ENCODE measurements around the gene IRAK1. TPM values are rescaled to one million over a fixed set of nuclear protein-coding genes. Genes with fewer than 3 reads are reported as not detected.

Gene IRAK1
- total and polyA plus RNA-seq, 9 of the 15 experiments (the other 6 are each of a cell fraction or from before 2014, with no cell fraction given), result 11.6 to 261 (median 91.6) TPM

- FAIRE-seq (peak; percentile 46), DNase-seq (ENCODE audit: extremely low read depth in 1 of 4, low spot score in 3 of 4) (peak in 1 of 4 experiments; percentile 27), ATAC-seq (no peak)
- peaks cover 52% of the 10 kb centered on the region for H3K79me2 ChIP-seq (ENCODE audit: control insufficient read depth, insufficient read depth, low read length)
- H3K9ac ChIP-seq (ENCODE audit: insufficient read depth in 1 of 2, low read depth in 2 of 2, low read length in 2 of 2), result peak overlapping the region; percentile 99 to 100
- in situ Hi-C loops (cut with MboI), result no loop called here
- peaks cover 15% of the 10 kb centered on the region; the same call in 2 of the 3 replicates for H3K36me3 ChIP-seq (ENCODE audit: control insufficient read depth, insufficient read depth, low read length)
- H2AFZ ChIP-seq (ENCODE audit: low read depth, low read length), result peak overlapping the region; percentile 43
- intact Hi-C loops (cut with micrococcal nuclease), result no loop called here
- CTCF ChIA-PET (ENCODE audit: low intra/inter-chr PET ratio), result no interaction called here
- no peaks in the 10 kb centered on the region for H3K27me3 ChIP-seq (ENCODE audit: control insufficient read depth in 2 of 2, insufficient read depth in 2 of 2, low read length in 2 of 2)
- H3K4me3 ChIP-seq, result peak overlapping the region; percentile 84
- no peaks in the 10 kb centered on the region for H3K9me1 ChIP-seq (ENCODE audit: control insufficient read depth, insufficient read depth, low read length)
- peak overlapping the region; percentile 91 for H3K4me2 ChIP-seq (ENCODE audit: insufficient read depth, low read length)
- POLR2A ChIA-PET, result interaction anchor here (0.5 to 3.4 kb wide), 13 partner anchors 8 to 271 kb away, joined by 3 to 16 read pairs (median 3); partner anchors contain the start of genes IDH3G and SSR4
- peaks cover 18 to 42% of the 10 kb centered on the region in 2 experiments for H3K4me1 ChIP-seq (replicated peaks in 1 of 2; ENCODE audit: control insufficient read depth in 2 of 2, insufficient read depth in 2 of 2, low read length in 2 of 2)
- H3K27ac ChIP-seq (ENCODE audit: extremely low read depth, low read depth, low read length), result peak overlapping the region; percentile 100
- H4K20me1 ChIP-seq (replicated peaks; ENCODE audit: control insufficient read depth, insufficient read depth, low read length), result peaks cover 15% of the 10 kb centered on the region
- WGBS (ENCODE audit: insufficient coverage, low coverage, missing lambda C conversion rate), result 12% methylated on average over 20 of the region's 20 CpGs
- BruUV-seq (replicated peaks), result TSS peak; percentile 89
- no peaks in the 10 kb centered on the region for H3K9me3 ChIP-seq (replicated peaks; ENCODE audit: control insufficient read depth, insufficient read depth, low read depth, low read length)
- TF ChIP-seq KAT8 (IDR thresholded peaks at IDR 0.05; ENCODE audit: low read depth) (no peak), RBM39 (optimal IDR thresholded peaks at IDR 0.05; ENCODE audit: low read depth, low read length) (no peak), TCF3 (CRISPR knock-in tag; IDR thresholded peaks at IDR 0.05) (no peak), MAFG (tag; conservative IDR thresholded peaks at IDR 0.05) (no peak), EGR1 (conservative IDR thresholded peaks at IDR 0.05) (no peak), IRF2 (CRISPR knock-in tag; IDR thresholded peaks at IDR 0.05) (no peak), NR0B1 (IDR thresholded peaks at IDR 0.05; ENCODE audit: partially characterized antibody) (no peak), NR3C1 (CRISPR knock-in tag; IDR thresholded peaks at IDR 0.05) (no peak), KAT2B (IDR thresholded peaks at IDR 0.05; ENCODE audit: low read depth, low read length) (no peak), TSC22D4 (tag; IDR thresholded peaks at IDR 0.05) (no peak), SMARCA4 (IDR thresholded peaks at IDR 0.05) (0 out of 2 replicates have a peak, but pooled peaks have one; percentile 7), ZNF311 (CRISPR knock-in tag; IDR thresholded peaks at IDR 0.05) (no peak)
- TF ChIP-seq, protein P1, sequence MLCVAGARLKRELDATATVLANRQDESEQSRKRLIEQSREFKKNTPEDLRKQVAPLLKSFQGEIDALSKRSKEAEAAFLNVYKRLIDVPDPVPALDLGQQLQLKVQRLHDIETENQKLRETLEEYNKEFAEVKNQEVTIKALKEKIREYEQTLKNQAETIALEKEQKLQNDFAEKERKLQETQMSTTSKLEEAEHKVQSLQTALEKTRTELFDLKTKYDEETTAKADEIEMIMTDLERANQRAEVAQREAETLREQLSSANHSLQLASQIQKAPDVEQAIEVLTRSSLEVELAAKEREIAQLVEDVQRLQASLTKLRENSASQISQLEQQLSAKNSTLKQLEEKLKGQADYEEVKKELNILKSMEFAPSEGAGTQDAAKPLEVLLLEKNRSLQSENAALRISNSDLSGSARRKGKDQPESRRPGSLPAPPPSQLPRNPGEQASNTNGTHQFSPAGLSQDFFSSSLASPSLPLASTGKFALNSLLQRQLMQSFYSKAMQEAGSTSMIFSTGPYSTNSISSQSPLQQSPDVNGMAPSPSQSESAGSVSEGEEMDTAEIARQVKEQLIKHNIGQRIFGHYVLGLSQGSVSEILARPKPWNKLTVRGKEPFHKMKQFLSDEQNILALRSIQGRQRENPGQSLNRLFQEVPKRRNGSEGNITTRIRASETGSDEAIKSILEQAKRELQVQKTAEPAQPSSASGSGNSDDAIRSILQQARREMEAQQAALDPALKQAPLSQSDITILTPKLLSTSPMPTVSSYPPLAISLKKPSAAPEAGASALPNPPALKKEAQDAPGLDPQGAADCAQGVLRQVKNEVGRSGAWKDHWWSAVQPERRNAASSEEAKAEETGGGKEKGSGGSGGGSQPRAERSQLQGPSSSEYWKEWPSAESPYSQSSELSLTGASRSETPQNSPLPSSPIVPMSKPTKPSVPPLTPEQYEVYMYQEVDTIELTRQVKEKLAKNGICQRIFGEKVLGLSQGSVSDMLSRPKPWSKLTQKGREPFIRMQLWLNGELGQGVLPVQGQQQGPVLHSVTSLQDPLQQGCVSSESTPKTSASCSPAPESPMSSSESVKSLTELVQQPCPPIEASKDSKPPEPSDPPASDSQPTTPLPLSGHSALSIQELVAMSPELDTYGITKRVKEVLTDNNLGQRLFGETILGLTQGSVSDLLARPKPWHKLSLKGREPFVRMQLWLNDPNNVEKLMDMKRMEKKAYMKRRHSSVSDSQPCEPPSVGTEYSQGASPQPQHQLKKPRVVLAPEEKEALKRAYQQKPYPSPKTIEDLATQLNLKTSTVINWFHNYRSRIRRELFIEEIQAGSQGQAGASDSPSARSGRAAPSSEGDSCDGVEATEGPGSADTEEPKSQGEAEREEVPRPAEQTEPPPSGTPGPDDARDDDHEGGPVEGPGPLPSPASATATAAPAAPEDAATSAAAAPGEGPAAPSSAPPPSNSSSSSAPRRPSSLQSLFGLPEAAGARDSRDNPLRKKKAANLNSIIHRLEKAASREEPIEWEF (CRISPR knock-in tag; IDR thresholded peaks at IDR 0.05), result no peak
- TF ChIP-seq, protein P2, sequence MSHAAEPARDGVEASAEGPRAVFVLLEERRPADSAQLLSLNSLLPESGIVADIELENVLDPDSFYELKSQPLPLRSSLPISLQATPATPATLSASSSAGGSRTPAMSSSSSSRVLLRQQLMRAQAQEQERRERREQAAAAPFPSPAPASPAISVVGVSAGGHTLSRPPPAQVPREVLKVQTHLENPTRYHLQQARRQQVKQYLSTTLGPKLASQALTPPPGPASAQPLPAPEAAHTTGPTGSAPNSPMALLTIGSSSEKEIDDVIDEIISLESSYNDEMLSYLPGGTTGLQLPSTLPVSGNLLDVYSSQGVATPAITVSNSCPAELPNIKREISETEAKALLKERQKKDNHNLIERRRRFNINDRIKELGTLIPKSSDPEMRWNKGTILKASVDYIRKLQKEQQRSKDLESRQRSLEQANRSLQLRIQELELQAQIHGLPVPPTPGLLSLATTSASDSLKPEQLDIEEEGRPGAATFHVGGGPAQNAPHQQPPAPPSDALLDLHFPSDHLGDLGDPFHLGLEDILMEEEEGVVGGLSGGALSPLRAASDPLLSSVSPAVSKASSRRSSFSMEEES (CRISPR knock-in tag; IDR thresholded peaks at IDR 0.05), result no peak
Measured at GRCh38 chrX:153973127-153974002, 46.3 kb downstream of the IRAK1 start.
